GM12878 (cell line): ENCODE results near the gene CDH15. TPM values are rescaled to one million over a fixed set of nuclear protein-coding genes. Genes with fewer than 3 reads are reported as not detected.

Experiments used
- ATAC-seq: fragments of 200-7000 bp; cut with Tn5 transposase; 3 replicates; pipeline ENCODE4 v1.9.1; 2020; ENCODE audit warnings: mild to moderate bottlenecking, moderate library complexity
- BruUV-seq: library from RNA; stranded (reverse); fragments of 400-500 nt; replicated peaks from 2 replicates; lab custom pipeline; 2021; lab: Mats Ljungman, UMichigan
- CTCF ChIA-PET: fragments of 300-600 bp; sonication (Branson Sonifier 250); formaldehyde crosslinking; extraction: SDS; loops from one replicate; lab custom pipeline; 2021; ENCODE audit warnings: inconsistent platforms; lab: Yijun Ruan, JAX
- POLR2A ChIA-PET: fragments of 350-600 bp; formaldehyde crosslinking; extraction: SDS; loops from one replicate; lab custom pipeline; 2021; ENCODE audit warnings: inconsistent platforms; lab: Charles Lee
- RAD21 ChIA-PET: fragments of 300-600 bp; sonication (Branson Sonifier 250); formaldehyde crosslinking; loops from one replicate; lab custom pipeline; 2023; ENCODE audit warnings: antibody characterized with exemption; ENCODE audit not compliant: unreplicated experiment; lab: Charles Lee
- SMC1A ChIA-PET: fragments of 300-600 bp; sonication (Branson Sonifier 250); formaldehyde crosslinking; loops from one replicate; lab custom pipeline; 2023; ENCODE audit not compliant: unreplicated experiment, uncharacterized antibody; lab: Charles Lee
- DNase-seq: peaks from one replicate; pipeline ENCODE4 v3.0.0-alpha.2; 2011; ENCODE audit warnings: low read depth, low spot score
- FAIRE-seq: peaks from 3 replicates; lab custom pipeline; 2011; peaks lifted over from hg19 to GRCh38; lab: Jason Lieb, UNC
- H2AFZ ChIP-seq: 2 replicates; pipeline ENCODE4 v1.6.0; 2011; ENCODE audit warnings: low read depth, low read length, control low read depth; ENCODE audit not compliant: control insufficient read depth
- H3K27ac ChIP-seq: 2 replicates; pipeline ENCODE4 v1.5.1; 2011; ENCODE audit warnings: control low read depth; ENCODE audit not compliant: control insufficient read depth, insufficient read depth
- H3K27me3 ChIP-seq, 2 experiments: replicated peaks in 1 of 2; 2 replicates each; pipeline versions ENCODE4 v1.6.0 to v1.6.1; 2011; ENCODE audit warnings: low read length in 1 of 2; ENCODE audit not compliant: control insufficient read depth in 2 of 2, insufficient read depth in 2 of 2
- H3K36me3 ChIP-seq, 2 experiments: 2 replicates each; pipeline ENCODE4 v1.5.1; 2011; ENCODE audit warnings: low read length in 1 of 2; ENCODE audit not compliant: control insufficient read depth in 2 of 2, insufficient read depth in 2 of 2
- H3K4me1 ChIP-seq: 2 replicates; pipeline ENCODE4 v1.6.1; 2011; ENCODE audit warnings: mild to moderate bottlenecking, low read length, moderate library complexity, mixed read lengths; ENCODE audit not compliant: control insufficient read depth, insufficient read depth
- H3K4me2 ChIP-seq: 2 replicates; pipeline ENCODE4 v1.6.0; 2011; ENCODE audit warnings: control low read depth; ENCODE audit not compliant: control insufficient read depth, insufficient read depth
- H3K4me3 ChIP-seq: fragments of 200-600 bp; sonication (generic); 2 replicates; pipeline ENCODE4 v1.5.1; 2016
- H3K79me2 ChIP-seq: 2 replicates; pipeline ENCODE4 v1.6.0; 2011; ENCODE audit warnings: low read length; ENCODE audit not compliant: control insufficient read depth, insufficient read depth
- H3K9ac ChIP-seq: 2 replicates; pipeline ENCODE4 v1.8.0; 2011; ENCODE audit warnings: low read length, control low read depth, mixed read lengths; ENCODE audit not compliant: control insufficient read depth, insufficient read depth
- H3K9me3 ChIP-seq: replicated peaks from 3 replicates; pipeline ENCODE4 v1.5.1; 2011; ENCODE audit warnings: mild to moderate bottlenecking, low read length; ENCODE audit not compliant: control insufficient read depth, insufficient read depth
- H4K20me1 ChIP-seq: 2 replicates; pipeline ENCODE4 v1.6.0; 2011; ENCODE audit not compliant: control insufficient read depth, insufficient read depth
- BCL3 ChIP-seq: IDR thresholded peaks from 2 replicates; pipeline ENCODE4 v1.6.1; 2011; ENCODE audit warnings: borderline replicate concordance, low read depth, mild to moderate bottlenecking, moderate library complexity, low read length; ENCODE audit not compliant: insufficient read depth, poor library complexity, severe bottlenecking
- CHD4 ChIP-seq: fragments of 200-600 bp; sonication (generic); IDR thresholded peaks from 2 replicates; pipeline ENCODE4 v1.6.1; 2016; ENCODE audit warnings: mild to moderate bottlenecking
- FOXK2 ChIP-seq: fragments of 450-650 bp; IDR thresholded peaks from 2 replicates; pipeline ENCODE4 v1.6.1; 2017; ENCODE audit warnings: mild to moderate bottlenecking, moderate library complexity
- HDAC6 ChIP-seq: fragments of 200-600 bp; sonication (generic); IDR thresholded peaks from one replicate; pipeline ENCODE4 v1.8.0; 2017; ENCODE audit warnings: antibody characterized with exemption; ENCODE audit not compliant: unreplicated experiment
- MXI1 ChIP-seq: fragments of 150-350 bp; IDR thresholded peaks from 2 replicates; pipeline ENCODE4 v1.6.1; 2011; ENCODE audit warnings: low read depth, mild to moderate bottlenecking, inconsistent platforms, low read length, improper control_type of control experiment
- WGBS: methylation state at CpG from one replicate; pipeline ENCODE4 v1.1.6; 2016; ENCODE audit warnings: low lambda C conversion rate; ENCODE audit not compliant: insufficient replicate concordance, insufficient coverage; ENCODE audit errors: missing lambda C conversion rate; 5-methylcytosine and 5-hydroxymethylcytosine counted together
- in situ Hi-C: fragments of 300-500 bp; cut with MboI; formaldehyde crosslinking; loops from 9 replicates; pipeline ENCODE4 v1.14.3; 2018; ENCODE audit warnings: mixed read lengths
- intact Hi-C: fragments of 100-400 bp; cut with micrococcal nuclease; formaldehyde crosslinking; loops from one replicate; pipeline ENCODE4 v1.14.2; 2022; ENCODE audit not compliant: unreplicated experiment
- polyA plus RNA-seq, 11 experiments: library from polyadenylated mRNA; depleted of rRNA in 4 of 11; unstranded in 6 of 11; stranded (reverse) in 5 of 11; fragments of >200 nt; fragmentation: Nextera tagmentation in 4 of 11; fragmentation: Illumina TruSeq in 1 of 11; extraction: Ambion mirVana in 4 of 11; extraction: Trizol in 1 of 11; gene quantifications; 1 replicate in 1 of 11; 2 replicates in 10 of 11; pipeline versions ENCODE4 v1.2.1 to v1.2.3, GENCODE V29; 2011 to 2016; ENCODE audit warnings: inconsistent platforms in 2 of 11, missing spikeins in 2 of 11, low read depth in 1 of 11
- total RNA-seq, 4 experiments: library from RNA; depleted of rRNA in 3 of 4; stranded (reverse); fragments of >200 nt in 3 of 4; fragmentation: Illumina TruSeq in 1 of 4; extraction: Trizol in 1 of 4; gene quantifications; 2 replicates each; pipeline versions ENCODE4 v1.2.1 to v1.2.3, GENCODE V29; 2013 to 2021
- TF ChIP-seq, protein P1 (sequence below), 3 experiments: IDR thresholded peaks in 2 of 3; conservative IDR thresholded peaks in 1 of 3; 2 replicates each; pipeline ENCODE4 v1.5.1; 2011; ENCODE audit warnings: low read depth in 3 of 3, low read length in 3 of 3, mild to moderate bottlenecking in 3 of 3, control low read depth in 2 of 3, moderate library complexity in 2 of 3, inconsistent platforms in 1 of 3, mixed read lengths in 1 of 3; ENCODE audit not compliant: control insufficient read depth in 2 of 3, insufficient read depth in 1 of 3; ENCODE audit errors: extremely low read depth in 1 of 3

The CDH15 gene
- total and polyA plus RNA-seq, 10 of the 15 experiments (the other 5 are each of a cell fraction or from before 2014, with no cell fraction given): 0.02 to 0.06 TPM; not detected in 8

- ChIA-PET SMC1A (no interaction called here), POLR2A (no interaction called here), RAD21 (no interaction called here), CTCF (no interaction called here)
- no peak for DNase-seq
- in situ Hi-C loops (no loop called here), intact Hi-C loops (no loop called here)
- H2AFZ ChIP-seq: no peak overlapping the region
- H4K20me1 ChIP-seq: no peaks in the 10 kb centered on the region
- no peak overlapping the region for H3K4me2 ChIP-seq
- ATAC-seq: no peak
- no peaks in the 10 kb centered on the region for H3K27me3 ChIP-seq
- no peak overlapping the region for H3K27ac ChIP-seq
- peaks cover 15% of the 10 kb centered on the region for H3K9me3 ChIP-seq
- no peak for FAIRE-seq
- H3K36me3 ChIP-seq: peaks cover 9 to 29% of the 10 kb centered on the region in 2 experiments
- H3K79me2 ChIP-seq: peaks cover 3% of the 10 kb centered on the region
- WGBS: 93% methylated on average over 21 of the region's 21 CpGs
- no TSS peak for BruUV-seq
- no peak for TF ChIP-seq MXI1
- no peak for TF ChIP-seq CHD4
- TF ChIP-seq FOXK2: no peak
- TF ChIP-seq HDAC6: no peak
- H3K4me1 ChIP-seq: no peaks in the 10 kb centered on the region; the same call in 1 of the 2 replicates
- no peak overlapping the region for H3K4me3 ChIP-seq
- H3K9ac ChIP-seq: no peak overlapping the region
These were observed 51.4 kb downstream of the CDH15 start for GRCh38 chr16:89222931-89223330.

GRCh38 chr16:89224665-89225064, 53.1 kb downstream of the CDH15 start:
- Histone ChIP-seq H3K36me3 (peaks cover 9 to 29% of the 10 kb centered on the region in 2 experiments), H3K9me3 (peaks cover 19% of the 10 kb centered on the region), H3K79me2 (no peaks in the 10 kb centered on the region), H3K9ac (no peak overlapping the region), H3K4me3 (no peak overlapping the region), H3K4me1 (no peaks in the 10 kb centered on the region), H3K4me2 (no peak overlapping the region), H3K27ac (no peak overlapping the region), H2AFZ (no peak overlapping the region), H3K27me3 (no peaks in the 10 kb centered on the region), H4K20me1 (no peaks in the 10 kb centered on the region)
- DNase-seq (no peak), FAIRE-seq (no peak), ATAC-seq (no peak)
- CTCF ChIA-PET: no interaction called here
- WGBS: 93% methylated on average over 10 of the region's 10 CpGs
- RAD21 ChIA-PET: no interaction called here
- TF ChIP-seq, protein P1, sequence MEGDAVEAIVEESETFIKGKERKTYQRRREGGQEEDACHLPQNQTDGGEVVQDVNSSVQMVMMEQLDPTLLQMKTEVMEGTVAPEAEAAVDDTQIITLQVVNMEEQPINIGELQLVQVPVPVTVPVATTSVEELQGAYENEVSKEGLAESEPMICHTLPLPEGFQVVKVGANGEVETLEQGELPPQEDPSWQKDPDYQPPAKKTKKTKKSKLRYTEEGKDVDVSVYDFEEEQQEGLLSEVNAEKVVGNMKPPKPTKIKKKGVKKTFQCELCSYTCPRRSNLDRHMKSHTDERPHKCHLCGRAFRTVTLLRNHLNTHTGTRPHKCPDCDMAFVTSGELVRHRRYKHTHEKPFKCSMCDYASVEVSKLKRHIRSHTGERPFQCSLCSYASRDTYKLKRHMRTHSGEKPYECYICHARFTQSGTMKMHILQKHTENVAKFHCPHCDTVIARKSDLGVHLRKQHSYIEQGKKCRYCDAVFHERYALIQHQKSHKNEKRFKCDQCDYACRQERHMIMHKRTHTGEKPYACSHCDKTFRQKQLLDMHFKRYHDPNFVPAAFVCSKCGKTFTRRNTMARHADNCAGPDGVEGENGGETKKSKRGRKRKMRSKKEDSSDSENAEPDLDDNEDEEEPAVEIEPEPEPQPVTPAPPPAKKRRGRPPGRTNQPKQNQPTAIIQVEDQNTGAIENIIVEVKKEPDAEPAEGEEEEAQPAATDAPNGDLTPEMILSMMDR (IDR thresholded peaks at IDR 0.05 in 2 of 3, conservative IDR thresholded peaks at IDR 0.05 in 1 of 3; ENCODE audit: control insufficient read depth in 2 of 3, extremely low read depth in 1 of 3, insufficient read depth in 1 of 3, low read depth in 3 of 3, low read length in 3 of 3): no peak
- peak; percentile 13 for TF ChIP-seq BCL3
- in situ Hi-C loops (no loop called here), intact Hi-C loops (no loop called here)
- POLR2A ChIA-PET: no interaction called here
- no TSS peak for BruUV-seq
- SMC1A ChIA-PET: no interaction called here
